H1 (cell line): ENCODE data around the gene STEAP4. TPM values are rescaled to one million over a fixed set of nuclear protein-coding genes. Genes with fewer than 3 reads are reported as not detected.

Experiments
- CTCF ChIA-PET: fragments of 300-600 bp; sonication (Branson Sonifier 250); formaldehyde crosslinking; loops from one replicate; lab custom pipeline; 2021; ENCODE audit not compliant: partially characterized antibody; lab: Charles Lee
- POLR2A ChIA-PET: fragments of 300-600 bp; sonication (Branson Sonifier 250); formaldehyde crosslinking; loops from one replicate; lab custom pipeline; 2021; ENCODE audit warnings: inconsistent platforms; ENCODE audit not compliant: partially characterized antibody; lab: Charles Lee
- DNase-seq, 2 experiments: peaks; one replicate each; pipeline versions ENCODE4 v3.0.0 to v3.0.0-alpha.2; 2010 to 2022; ENCODE audit warnings: low spot score in 2 of 2, low read depth in 1 of 2, mixed read lengths in 1 of 2
- FAIRE-seq: peaks from 2 replicates; lab custom pipeline; 2011; peaks lifted over from hg19 to GRCh38; lab: Jason Lieb, UNC
- H2AFZ ChIP-seq: 2 replicates; pipeline ENCODE4 v1.8.1; 2012; ENCODE audit warnings: low read length, inconsistent platforms
- H2AK5ac ChIP-seq: 2 replicates; pipeline ENCODE4 v1.6.1; 2013; ENCODE audit warnings: low read depth, low read length
- H2BK120ac ChIP-seq: replicated peaks from 2 replicates; pipeline ENCODE3; 2013; ENCODE audit warnings: low read depth, low read length, inconsistent platforms
- H2BK12ac ChIP-seq: 2 replicates; pipeline ENCODE4 v1.6.1; 2013; ENCODE audit warnings: low read depth, low read length
- H2BK15ac ChIP-seq: 2 replicates; pipeline ENCODE4 v1.6.1; 2013; ENCODE audit warnings: low read length
- H2BK20ac ChIP-seq: 2 replicates; pipeline ENCODE4 v1.6.1; 2013; ENCODE audit warnings: low read length
- H2BK5ac ChIP-seq: 2 replicates; pipeline ENCODE4 v1.6.1; 2013; ENCODE audit warnings: low read depth, low read length
- H3K14ac ChIP-seq: 2 replicates; pipeline ENCODE4 v1.6.1; 2013; ENCODE audit warnings: inconsistent platforms; ENCODE audit not compliant: insufficient read length
- H3K18ac ChIP-seq: 2 replicates; pipeline ENCODE4 v1.6.1; 2013; ENCODE audit warnings: low read length; ENCODE audit errors: extremely low read depth
- H3K23ac ChIP-seq: 2 replicates; pipeline ENCODE4 v1.6.1; 2013; ENCODE audit warnings: inconsistent platforms; ENCODE audit not compliant: insufficient read length
- H3K23me2 ChIP-seq: 2 replicates; pipeline ENCODE4 v1.6.1; 2013; ENCODE audit warnings: low read depth, low read length
- H3K27ac ChIP-seq: 2 replicates; pipeline ENCODE4 v1.6.1; 2011; ENCODE audit warnings: low read depth, low read length, inconsistent platforms
- H3K27me3 ChIP-seq, 4 experiments: replicated peaks in 1 of 4; 1 replicate in 1 of 4; 2 replicates in 3 of 4; pipeline versions ENCODE4 v1.6.1 to v1.8.1; 2011 to 2013; ENCODE audit warnings: low read length in 3 of 4, mild to moderate bottlenecking in 3 of 4, inconsistent platforms in 2 of 4, mixed read lengths in 2 of 4, moderate library complexity in 1 of 4; ENCODE audit not compliant: control insufficient read depth in 3 of 4, insufficient read depth in 3 of 4; ENCODE audit errors: extremely low read depth in 1 of 4
- H3K36me3 ChIP-seq, 4 experiments: 2 replicates each; pipeline versions ENCODE4 v1.6.1 to v1.8.1; 2011 to 2013; ENCODE audit warnings: mild to moderate bottlenecking in 4 of 4, low read length in 3 of 4, moderate library complexity in 2 of 4, control low read depth in 1 of 4, inconsistent platforms in 1 of 4; ENCODE audit not compliant: insufficient read depth in 4 of 4, control insufficient read depth in 2 of 4
- H3K4ac ChIP-seq: replicated peaks from 2 replicates; pipeline ENCODE3; 2013; ENCODE audit warnings: low read length, low read depth, mixed read lengths, inconsistent platforms; ENCODE audit not compliant: insufficient read length
- H3K4me1 ChIP-seq, 4 experiments: replicated peaks in 1 of 4; 1 replicate in 1 of 4; 2 replicates in 3 of 4; pipeline versions ENCODE4 v1.6.1 to v1.8.1; 2011 to 2013; ENCODE audit warnings: low read length in 3 of 4, inconsistent platforms in 2 of 4, mixed read lengths in 1 of 4; ENCODE audit not compliant: insufficient read depth in 4 of 4, control insufficient read depth in 3 of 4
- H3K4me2 ChIP-seq, 2 experiments: 2 replicates each; pipeline versions ENCODE4 v1.6.1 to v1.8.1; 2011 to 2013; ENCODE audit warnings: low read depth in 2 of 2, low read length in 2 of 2, control low read depth in 1 of 2, inconsistent platforms in 1 of 2, mild to moderate bottlenecking in 1 of 2; ENCODE audit not compliant: insufficient read depth in 1 of 2
- H3K4me3 ChIP-seq, 4 experiments: fragments of 200-600, 300-600 bp in 1 of 4; sonication (generic), shearing (Covaris generic), sonication (Bioruptor Twin) in 1 of 4; 2 replicates each; pipeline versions ENCODE4 v1.5.1 to v1.8.1; 2011 to 2016; ENCODE audit warnings: low read length in 4 of 4, low read depth in 3 of 4, control low read depth in 2 of 4, inconsistent platforms in 2 of 4, mild to moderate bottlenecking in 2 of 4, mixed read lengths in 1 of 4, moderate library complexity in 1 of 4; ENCODE audit not compliant: insufficient read depth in 2 of 4; ENCODE audit errors: extremely low read depth in 1 of 4
- H3K56ac ChIP-seq: replicated peaks from 2 replicates; pipeline ENCODE3; 2013; ENCODE audit warnings: low read depth, mild to moderate bottlenecking, mixed read lengths, low read length, inconsistent platforms; ENCODE audit not compliant: insufficient read length
- H3K79me1 ChIP-seq: 2 replicates; pipeline ENCODE4 v1.6.1; 2013; ENCODE audit warnings: low read depth, low read length, control low read depth
- H3K79me2 ChIP-seq, 2 experiments: 2 replicates each; pipeline versions ENCODE4 v1.6.1 to v1.8.1; 2012 to 2013; ENCODE audit warnings: low read length in 2 of 2, mild to moderate bottlenecking in 2 of 2, inconsistent platforms in 1 of 2; ENCODE audit not compliant: insufficient read depth in 2 of 2, control insufficient read depth in 1 of 2
- H3K9ac ChIP-seq, 4 experiments: replicated peaks in 1 of 4; 1 replicate in 1 of 4; 2 replicates in 3 of 4; pipeline versions ENCODE4 v1.6.1 to v1.8.1; 2011 to 2013; ENCODE audit warnings: low read depth in 3 of 4, low read length in 3 of 4, control low read depth in 2 of 4, mild to moderate bottlenecking in 2 of 4, moderate library complexity in 2 of 4, inconsistent platforms in 1 of 4; ENCODE audit errors: extremely low read depth in 1 of 4
- H3K9me3 ChIP-seq, 2 experiments: 2 replicates each; pipeline versions ENCODE4 v1.6.1 to v1.8.1; 2012 to 2013; ENCODE audit warnings: mild to moderate bottlenecking in 2 of 2, moderate library complexity in 2 of 2, control low read depth in 1 of 2, inconsistent platforms in 1 of 2, low read depth in 1 of 2, low read length in 1 of 2, mixed read lengths in 1 of 2; ENCODE audit not compliant: insufficient read depth in 2 of 2
- H4K20me1 ChIP-seq, 2 experiments: replicated peaks in 1 of 2; 2 replicates each; pipeline versions ENCODE3 to v1.8.1; 2011 to 2013; ENCODE audit warnings: inconsistent platforms in 2 of 2, low read length in 2 of 2, mild to moderate bottlenecking in 1 of 2; ENCODE audit not compliant: insufficient read depth in 2 of 2, control insufficient read depth in 1 of 2
- H4K5ac ChIP-seq: 2 replicates; pipeline ENCODE4 v1.6.1; 2013; ENCODE audit warnings: low read length, low read depth, mixed read lengths, inconsistent platforms; ENCODE audit not compliant: insufficient read length
- H4K8ac ChIP-seq: 2 replicates; pipeline ENCODE4 v1.8.0; 2013; ENCODE audit warnings: mild to moderate bottlenecking, moderate library complexity, low read length, inconsistent platforms; ENCODE audit not compliant: insufficient read depth; ENCODE audit errors: extremely low read depth
- H4K91ac ChIP-seq: replicated peaks from 2 replicates; pipeline ENCODE3; 2013; ENCODE audit warnings: low read length, mixed read lengths, inconsistent platforms; ENCODE audit not compliant: insufficient read length
- ATF3 ChIP-seq: IDR thresholded peaks from 2 replicates; pipeline ENCODE4 v1.6.1; 2011; ENCODE audit warnings: low read depth, mild to moderate bottlenecking, low read length; ENCODE audit not compliant: insufficient read depth
- CBX8 ChIP-seq: fragments of 300-800, 300-1000 bp; sonication (generic); IDR thresholded peaks from 2 replicates; pipeline ENCODE4 v1.7.1; 2016; ENCODE audit warnings: low read depth, low read length, borderline replicate concordance
- CTBP2 ChIP-seq: IDR thresholded peaks from 2 replicates; pipeline ENCODE4 v1.7.0; 2011; ENCODE audit warnings: borderline replicate concordance, mild to moderate bottlenecking, moderate library complexity, mixed read lengths, low read length; ENCODE audit not compliant: insufficient read depth, insufficient read length
- EP300 ChIP-seq, 2 experiments: IDR thresholded peaks; 1 replicate in 1 of 2; 2 replicates in 1 of 2; pipeline ENCODE4 v1.6.1; 2011 to 2012; ENCODE audit warnings: low read depth in 2 of 2, low read length in 2 of 2, mild to moderate bottlenecking in 2 of 2, borderline replicate concordance in 1 of 2, inconsistent platforms in 1 of 2, moderate library complexity in 1 of 2
- MAX ChIP-seq: IDR thresholded peaks from 2 replicates; pipeline ENCODE4 v1.6.1; 2012; ENCODE audit warnings: inconsistent platforms
- NRF1 ChIP-seq: IDR thresholded peaks from 2 replicates; pipeline ENCODE4 v1.6.1; 2011; ENCODE audit warnings: mild to moderate bottlenecking, low read depth, low read length, improper control_type of control experiment
- POLR2AphosphoS5 ChIP-seq: IDR thresholded peaks from 2 replicates; pipeline ENCODE4 v1.6.1; 2011; ENCODE audit warnings: low read depth, low read length
- RBBP5 ChIP-seq: IDR thresholded peaks from 2 replicates; pipeline ENCODE4 v1.7.1; 2012; ENCODE audit warnings: low read depth, mild to moderate bottlenecking, inconsistent platforms, low read length, moderate library complexity, borderline replicate concordance
- RFX5 ChIP-seq: IDR thresholded peaks from 2 replicates; pipeline ENCODE4 v1.6.1; 2011; ENCODE audit warnings: low read depth, low read length, improper control_type of control experiment, borderline replicate concordance
- SAP30 ChIP-seq: fragments of 300-600 bp; sonication (generic); IDR thresholded peaks from 2 replicates; pipeline ENCODE4 v1.7.1; 2012; ENCODE audit warnings: low read length, moderate library complexity, mild to moderate bottlenecking, inconsistent platforms; ENCODE audit not compliant: insufficient read depth, insufficient replicate concordance
- SP1 ChIP-seq: IDR thresholded peaks from 2 replicates; pipeline ENCODE4 v1.6.1; 2011; ENCODE audit warnings: low read depth, low read length
- SRF ChIP-seq: IDR thresholded peaks from 2 replicates; pipeline ENCODE4 v1.6.1; 2011; ENCODE audit warnings: mild to moderate bottlenecking, low read depth, low read length, moderate library complexity
- TCF12 ChIP-seq: IDR thresholded peaks from 2 replicates; pipeline ENCODE4 v1.6.1; 2011; ENCODE audit warnings: low read depth, mild to moderate bottlenecking, low read length
- TEAD4 ChIP-seq: IDR thresholded peaks from 2 replicates; pipeline ENCODE4 v1.6.1; 2012; ENCODE audit warnings: low read depth, low read length, inconsistent platforms, mixed read lengths
- WGBS, 2 experiments: shearing (Covaris generic) in 1 of 2; methylation state at CpG; one replicate each; pipeline versions ENCODE4 v1.1.6 to v1.1.7; 2013 to 2015; ENCODE audit warnings: low lambda C conversion rate in 2 of 2, mixed read lengths in 2 of 2, inconsistent platforms in 1 of 2, low coverage in 1 of 2, missing lambda C conversion rate in 1 of 2; ENCODE audit not compliant: insufficient replicate concordance in 2 of 2, insufficient coverage in 1 of 2, insufficient read length in 1 of 2; ENCODE audit errors: extremely low coverage in 1 of 2, missing lambda C conversion rate in 1 of 2; 5-methylcytosine and 5-hydroxymethylcytosine counted together
- polyA plus RNA-seq, 7 experiments: library from polyadenylated mRNA; depleted of rRNA in 3 of 7; stranded (reverse) in 5 of 7; unstranded in 2 of 7; fragments of >200 nt in 5 of 7; fragments of 200-250 nt in 2 of 7; gene quantifications; 1 replicate in 5 of 7; 2 replicates in 1 of 7; 4 replicates in 1 of 7; pipeline versions ENCODE4 v1.2.1 to v1.2.3, GENCODE V29; 2011 to 2013; ENCODE audit warnings: missing spikeins in 2 of 7, mixed read lengths in 2 of 7
- total RNA-seq: library from RNA; stranded (reverse); fragmentation: NEBNext Ultra II Directional; extraction: Animal tissue kit (Norgen Biotek cat#: 25700); gene quantifications from 2 replicates; pipeline ENCODE4 v1.2.1, GENCODE V29; 2021

STEAP4 gene
- total and polyA plus RNA-seq, 2 of the 8 experiments (the other 6 are each of a cell fraction or from before 2014, with no cell fraction given), result under 0.01 TPM; not detected in 1

- Histone ChIP-seq H3K27me3 (no peaks in the 10 kb centered on the region), H2BK20ac (no peak overlapping the region), H3K9me3 (no peaks in the 10 kb centered on the region), H4K20me1 (no peaks in the 10 kb centered on the region), H2AK5ac (no peak overlapping the region), H2BK15ac (no peak overlapping the region), H2BK5ac (no peak overlapping the region), H3K18ac (no peak overlapping the region), H3K4ac (no peak overlapping the region), H3K56ac (no peak overlapping the region), H3K4me3 (no peak overlapping the region), H2AFZ (no peak overlapping the region), H4K8ac (no peak overlapping the region), H3K23ac (no peak overlapping the region), H3K79me2 (no peaks in the 10 kb centered on the region), H3K9ac (no peak overlapping the region), H4K91ac (no peak overlapping the region), H3K14ac (no peak overlapping the region), H3K23me2 (no peaks in the 10 kb centered on the region), H3K36me3 (no peaks in the 10 kb centered on the region), H3K4me1 (no peaks in the 10 kb centered on the region), H3K4me2 (no peak overlapping the region), H2BK120ac (no peak overlapping the region), H3K79me1 (no peaks in the 10 kb centered on the region), H2BK12ac (no peak overlapping the region), H3K27ac (no peak overlapping the region), H4K5ac (no peak overlapping the region)
- POLR2A ChIA-PET, result no interaction called here
- 84% methylated on average over 2 of the region's 2 CpGs; no CpG with 5 or more reads in 1 of the 2 experiments for WGBS, 2 experiments
- DNase-seq, result no peak
- CTCF ChIA-PET, result interaction anchor here (1.9 kb wide), 1 partner anchor 28 kb away, joined by 4 read pairs; no protein-coding TSS in a partner anchor
- no peak for FAIRE-seq
- TF ChIP-seq RBBP5 (no peak), TEAD4 (no peak), CTBP2 (no peak), ATF3 (no peak), SAP30 (no peak), EP300 (IDR thresholded peaks at IDR 0.05; ENCODE audit: borderline replicate concordance in 1 of 2, low read depth in 2 of 2, low read length in 2 of 2) (no peak), POLR2AphosphoS5 (no peak), SP1 (no peak), MAX (no peak), NRF1 (no peak), CBX8 (no peak), RFX5 (no peak), TCF12 (no peak), SRF (no peak)
Measured at GRCh38 chr7:88318196-88318595, 11.5 kb upstream of the STEAP4 start.
